Forelimb muscle (tissue), 1 donor: Measurements from ENCODE around the gene FANCF. TPM values are rescaled to one million over a fixed set of nuclear protein-coding genes. Genes with fewer than 3 reads are reported as not detected.

Source experiments
- DNase-seq: peaks from one replicate; pipeline ENCODE4 v3.0.0-alpha.2; 2013; ENCODE audit warnings: low read depth
- polyA plus RNA-seq: library from polyadenylated mRNA; unstranded; fragments of 120-200 nt; gene quantifications from one replicate; pipeline ENCODE4 v1.2.1, GENCODE V29; 2013; ENCODE audit not compliant: insufficient read length

FANCF gene
- polyA plus RNA-seq, 1 donor = 4.2 TPM

GRCh38 chr11:22624742-22625447 lies 728 bp downstream of the FANCF start:
- DNase-seq = no peak

GRCh38 chr11:22617868-22618267 lies 7.8 kb downstream of the FANCF start:
- DNase-seq = no peak

GRCh38 chr11:22603933-22604332 lies 21.7 kb downstream of the FANCF start:
- DNase-seq = no peak

- no peak for DNase-seq
Measured at GRCh38 chr11:22602504-22602903, 23.1 kb downstream of the FANCF start.

- no peak for DNase-seq
Measured at GRCh38 chr11:22599458-22599857, 26.2 kb downstream of the FANCF start.

GRCh38 chr11:22597062-22597461 lies 28.6 kb downstream of the FANCF start:
- DNase-seq = no peak

GRCh38 chr11:22584976-22585375 lies 40.6 kb downstream of the FANCF start:
- DNase-seq = no peak

- DNase-seq = no peak
Measured at GRCh38 chr11:22583963-22584492, 41.6 kb downstream of the FANCF start.

GRCh38 chr11:22582151-22582410 lies 43.5 kb downstream of the FANCF start:
- no peak for DNase-seq

GRCh38 chr11:22581354-22582150 lies 44.1 kb downstream of the FANCF start:
- DNase-seq = no peak

- DNase-seq = no peak
Measured at GRCh38 chr11:22577854-22578253, 47.8 kb downstream of the FANCF start.

Other genes starting within 250 kb of the FANCF start
- 10.9 TPM for gene GAS2, start 40.8 kb upstream of the FANCF start, polyA plus RNA-seq
- gene SVIP, start 204.0 kb upstream of the FANCF start, polyA plus RNA-seq = 8.0 TPM
- not detected for gene CCDC179, start 234.7 kb upstream of the FANCF start, polyA plus RNA-seq